Activated naive CD4-positive, alpha-beta T cell treated with anti-CD3 and anti-CD28 coated beads, Interleukin-2, amount 10 ng/mL, durations not matched to agents 7 days and 5 days (primary cell): ENCODE measurements around the gene ST3GAL2.
A peak's percentile ranks its signal among the peaks of the same experiment; 100 is the strongest.

Experiments used
- CTCF ChIA-PET: fragments of 350-600 bp; sonication (Branson Sonifier 250); formaldehyde crosslinking; loops from one replicate; lab custom pipeline; 2021; ENCODE audit warnings: antibody characterized with exemption; lab: Charles Lee
- DNase-seq: peaks from one replicate; pipeline ENCODE4 v3.0.0-alpha.2; 2020
- H3K27ac Mint-ChIP-seq: one replicate; pipeline ENCODE4 v1.8.0; 2021; ENCODE audit warnings: mild to moderate bottlenecking, moderate library complexity, mixed read lengths
- H3K27me3 Mint-ChIP-seq: one replicate; pipeline ENCODE4 v1.8.0; 2021; ENCODE audit warnings: mild to moderate bottlenecking, mixed read lengths
- H3K36me3 Mint-ChIP-seq: one replicate; pipeline ENCODE4 v1.8.0; 2021; ENCODE audit warnings: mixed read lengths
- H3K4me1 Mint-ChIP-seq: one replicate; pipeline ENCODE4 v1.8.0; 2021; ENCODE audit warnings: mixed read lengths
- H3K4me3 Mint-ChIP-seq: one replicate; pipeline ENCODE4 v1.8.0; 2021; ENCODE audit warnings: mild to moderate bottlenecking, moderate library complexity, mixed read lengths
- H3K9me3 Mint-ChIP-seq: one replicate; pipeline ENCODE4 v1.8.0; 2021; ENCODE audit warnings: mixed read lengths

Gene ST3GAL2

GRCh38 chr16:70437582-70438557, 1.0 kb downstream of the ST3GAL2 start:
- peak overlapping the region; percentile 77 for H3K27ac Mint-ChIP-seq
- H3K36me3 Mint-ChIP-seq = peaks cover 22% of the 10 kb centered on the region
- H3K4me3 Mint-ChIP-seq = peak overlapping the region; percentile 95
- peaks cover 5% of the 10 kb centered on the region for H3K27me3 Mint-ChIP-seq
- H3K9me3 Mint-ChIP-seq = no peaks in the 10 kb centered on the region
- H3K4me1 Mint-ChIP-seq = peaks cover 48% of the 10 kb centered on the region
- CTCF ChIA-PET = interaction anchor here (0.8 to 1.6 kb wide), 6 partner anchors 29 to 217 kb away, joined by 3 to 6 read pairs (median 3); no protein-coding TSS in a partner anchor
- DNase-seq = peak; percentile 29

GRCh38 chr16:70437017-70437581, 1.8 kb downstream of the ST3GAL2 start:
- Mint-ChIP-seq H3K4me1 (peaks cover 56% of the 10 kb centered on the region), H3K4me3 (peak overlapping the region; percentile 95), H3K27me3 (peaks cover 5% of the 10 kb centered on the region), H3K36me3 (peaks cover 22% of the 10 kb centered on the region), H3K9me3 (no peaks in the 10 kb centered on the region), H3K27ac (no peak overlapping the region)
- DNase-seq = no peak
- CTCF ChIA-PET = interaction anchor here (0.5 to 2.2 kb wide), 5 partner anchors 41 to 217 kb away, joined by 3 to 7 read pairs (median 3); no protein-coding TSS in a partner anchor

- CTCF ChIA-PET = interaction anchor here (2.2 kb wide), 1 partner anchor 40 kb away, joined by 7 read pairs; no protein-coding TSS in a partner anchor
- H3K4me3 Mint-ChIP-seq = no peak overlapping the region
- no peaks in the 10 kb centered on the region for H3K9me3 Mint-ChIP-seq
Measured at GRCh38 chr16:70434484-70435260, 4.2 kb downstream of the ST3GAL2 start.

GRCh38 chr16:70433458-70434103, 5.3 kb downstream of the ST3GAL2 start:
- Mint-ChIP-seq H3K27me3 (no peaks in the 10 kb centered on the region), H3K36me3 (peaks cover 25% of the 10 kb centered on the region), H3K4me3 (no peak overlapping the region), H3K4me1 (peaks cover 71% of the 10 kb centered on the region), H3K9me3 (no peaks in the 10 kb centered on the region), H3K27ac (no peak overlapping the region)
- CTCF ChIA-PET = interaction anchor here (1.6 kb wide), 1 partner anchor 15 kb away, joined by 4 read pairs; no protein-coding TSS in a partner anchor
- no peak for DNase-seq

More at GRCh38 chr16:70434484-70435260, 4.2 kb downstream of the ST3GAL2 start:
- Mint-ChIP-seq H3K4me1 (peaks cover 72% of the 10 kb centered on the region), H3K36me3 (peaks cover 25% of the 10 kb centered on the region), H3K27me3 (peaks cover 5% of the 10 kb centered on the region), H3K27ac (no peak overlapping the region)
- DNase-seq = no peak

- no peak overlapping the region for H3K4me3 Mint-ChIP-seq
- H3K27ac Mint-ChIP-seq = no peak overlapping the region
- CTCF ChIA-PET = interaction anchor here (0.8 to 1.6 kb wide), 3 partner anchors 9 to 53 kb away, joined by 3 to 4 read pairs (median 3); no protein-coding TSS in a partner anchor
- no peak for DNase-seq
- H3K27me3 Mint-ChIP-seq = no peaks in the 10 kb centered on the region
- peaks cover 73% of the 10 kb centered on the region for H3K4me1 Mint-ChIP-seq
- peaks cover 20% of the 10 kb centered on the region for H3K36me3 Mint-ChIP-seq
- H3K9me3 Mint-ChIP-seq = no peaks in the 10 kb centered on the region
Measured at GRCh38 chr16:70432723-70433457, 6.0 kb downstream of the ST3GAL2 start.

- H3K27me3 Mint-ChIP-seq = no peaks in the 10 kb centered on the region
- H3K36me3 Mint-ChIP-seq = peaks cover 19% of the 10 kb centered on the region
- no peaks in the 10 kb centered on the region for H3K9me3 Mint-ChIP-seq
- H3K4me3 Mint-ChIP-seq = no peak overlapping the region
- CTCF ChIA-PET = interaction anchor here (0.8 to 1.6 kb wide), 3 partner anchors 8 to 52 kb away, joined by 3 to 4 read pairs (median 3); no protein-coding TSS in a partner anchor
- H3K27ac Mint-ChIP-seq = no peak overlapping the region
- DNase-seq = no peak
- peaks cover 72% of the 10 kb centered on the region for H3K4me1 Mint-ChIP-seq
Measured at GRCh38 chr16:70432356-70432722, 6.6 kb downstream of the ST3GAL2 start.

GRCh38 chr16:70430667-70431536, 8.0 kb downstream of the ST3GAL2 start:
- DNase-seq = peak; percentile 62
- Mint-ChIP-seq H3K4me1 (peaks cover 61% of the 10 kb centered on the region), H3K4me3 (peak overlapping the region; percentile 30), H3K9me3 (no peaks in the 10 kb centered on the region), H3K27me3 (no peaks in the 10 kb centered on the region), H3K36me3 (peaks cover 14% of the 10 kb centered on the region), H3K27ac (peak overlapping the region; percentile 85)
- CTCF ChIA-PET = no interaction called here

GRCh38 chr16:70429888-70430666, 8.8 kb downstream of the ST3GAL2 start:
- no peak overlapping the region for H3K4me3 Mint-ChIP-seq
- no peak for DNase-seq
- no peaks in the 10 kb centered on the region for H3K27me3 Mint-ChIP-seq
- CTCF ChIA-PET = no interaction called here
- peaks cover 63% of the 10 kb centered on the region for H3K4me1 Mint-ChIP-seq
- H3K27ac Mint-ChIP-seq = peak overlapping the region; percentile 85
- H3K9me3 Mint-ChIP-seq = no peaks in the 10 kb centered on the region
- peaks cover 13% of the 10 kb centered on the region for H3K36me3 Mint-ChIP-seq

GRCh38 chr16:70428178-70428998, 10.5 kb downstream of the ST3GAL2 start:
- Mint-ChIP-seq H3K4me1 (peaks cover 53% of the 10 kb centered on the region), H3K27ac (peak overlapping the region; percentile 21), H3K4me3 (no peak overlapping the region), H3K27me3 (no peaks in the 10 kb centered on the region), H3K36me3 (peaks cover 5% of the 10 kb centered on the region), H3K9me3 (no peaks in the 10 kb centered on the region)
- no peak for DNase-seq
- CTCF ChIA-PET = no interaction called here

- Mint-ChIP-seq H3K4me3 (no peak overlapping the region), H3K36me3 (peaks cover 5% of the 10 kb centered on the region), H3K9me3 (no peaks in the 10 kb centered on the region), H3K27me3 (no peaks in the 10 kb centered on the region), H3K4me1 (peaks cover 47% of the 10 kb centered on the region), H3K27ac (no peak overlapping the region)
- DNase-seq = no peak
- CTCF ChIA-PET = no interaction called here
Measured at GRCh38 chr16:70427786-70428177, 11.1 kb downstream of the ST3GAL2 start.

GRCh38 chr16:70422543-70422942, 16.4 kb downstream of the ST3GAL2 start:
- no peaks in the 10 kb centered on the region for H3K9me3 Mint-ChIP-seq
- H3K27ac Mint-ChIP-seq = no peak overlapping the region
- no peak for DNase-seq
- no peak overlapping the region for H3K4me3 Mint-ChIP-seq
- H3K4me1 Mint-ChIP-seq = peaks cover 42% of the 10 kb centered on the region
- CTCF ChIA-PET = no interaction called here
- H3K36me3 Mint-ChIP-seq = peaks cover 2% of the 10 kb centered on the region
- no peaks in the 10 kb centered on the region for H3K27me3 Mint-ChIP-seq
